ENCODE results near the gene CCDC18. TPM values are rescaled to one million over a fixed set of nuclear protein-coding genes. Genes with fewer than 3 reads are reported as not detected.

CCDC18 gene, protein sequence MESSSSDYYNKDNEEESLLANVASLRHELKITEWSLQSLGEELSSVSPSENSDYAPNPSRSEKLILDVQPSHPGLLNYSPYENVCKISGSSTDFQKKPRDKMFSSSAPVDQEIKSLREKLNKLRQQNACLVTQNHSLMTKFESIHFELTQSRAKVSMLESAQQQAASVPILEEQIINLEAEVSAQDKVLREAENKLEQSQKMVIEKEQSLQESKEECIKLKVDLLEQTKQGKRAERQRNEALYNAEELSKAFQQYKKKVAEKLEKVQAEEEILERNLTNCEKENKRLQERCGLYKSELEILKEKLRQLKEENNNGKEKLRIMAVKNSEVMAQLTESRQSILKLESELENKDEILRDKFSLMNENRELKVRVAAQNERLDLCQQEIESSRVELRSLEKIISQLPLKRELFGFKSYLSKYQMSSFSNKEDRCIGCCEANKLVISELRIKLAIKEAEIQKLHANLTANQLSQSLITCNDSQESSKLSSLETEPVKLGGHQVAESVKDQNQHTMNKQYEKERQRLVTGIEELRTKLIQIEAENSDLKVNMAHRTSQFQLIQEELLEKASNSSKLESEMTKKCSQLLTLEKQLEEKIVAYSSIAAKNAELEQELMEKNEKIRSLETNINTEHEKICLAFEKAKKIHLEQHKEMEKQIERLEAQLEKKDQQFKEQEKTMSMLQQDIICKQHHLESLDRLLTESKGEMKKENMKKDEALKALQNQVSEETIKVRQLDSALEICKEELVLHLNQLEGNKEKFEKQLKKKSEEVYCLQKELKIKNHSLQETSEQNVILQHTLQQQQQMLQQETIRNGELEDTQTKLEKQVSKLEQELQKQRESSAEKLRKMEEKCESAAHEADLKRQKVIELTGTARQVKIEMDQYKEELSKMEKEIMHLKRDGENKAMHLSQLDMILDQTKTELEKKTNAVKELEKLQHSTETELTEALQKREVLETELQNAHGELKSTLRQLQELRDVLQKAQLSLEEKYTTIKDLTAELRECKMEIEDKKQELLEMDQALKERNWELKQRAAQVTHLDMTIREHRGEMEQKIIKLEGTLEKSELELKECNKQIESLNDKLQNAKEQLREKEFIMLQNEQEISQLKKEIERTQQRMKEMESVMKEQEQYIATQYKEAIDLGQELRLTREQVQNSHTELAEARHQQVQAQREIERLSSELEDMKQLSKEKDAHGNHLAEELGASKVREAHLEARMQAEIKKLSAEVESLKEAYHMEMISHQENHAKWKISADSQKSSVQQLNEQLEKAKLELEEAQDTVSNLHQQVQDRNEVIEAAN (N-terminal part only)
- 13.4 and 15.9 TPM in 2 replicates for total RNA-seq

- peaks cover 53% of the 10 kb centered on the region for H3K4me1 Mint-ChIP-seq
- DNase-seq = no peak
- CTCF ChIA-PET = no interaction called here
These were observed at the start of gene CCDC18 for GRCh38 chr1:93180723-93181613. TSS of gene CCDC18 (plus strand) at chr1:93180724. CDS start at chr1:93183362, 2,638 bp downstream.

GRCh38 chr1:93132638-93133037, 47.9 kb upstream of the CCDC18 start:
- Mint-ChIP-seq H3K27me3 (no peaks in the 10 kb centered on the region), H3K9me3 (no peaks in the 10 kb centered on the region), H3K4me1 (no peaks in the 10 kb centered on the region), H3K4me3 (no peak overlapping the region), H3K27ac (no peak overlapping the region), H3K36me3 (ENCODE audit: low read depth) (peaks cover 46% of the 10 kb centered on the region)
- TF ChIP-seq CTCF (IDR thresholded peaks at IDR 0.05) = no peak
- ATAC-seq (ENCODE audit: low read depth) (no peak), DNase-seq (no peak)
- ChIA-PET CTCF (interaction anchor here (1.0 to 1.5 kb wide), 2 partner anchors 53 to 248 kb away, joined by 4 read pairs; no protein-coding TSS in a partner anchor), POLR2A (no interaction called here)
- intact Hi-C loops (cut with micrococcal nuclease) = no loop called here

More at GRCh38 chr1:93180723-93181613, at the start of gene CCDC18:
- Mint-ChIP-seq H3K27ac (peak within 1 kb of the TSS; percentile 96), H3K9me3 (no peaks in the 10 kb centered on the region), H3K36me3 (ENCODE audit: low read depth) (peaks cover 34% of the 10 kb centered on the region), H3K4me3 (peak within 1 kb of the TSS; percentile 94), H3K27me3 (no peaks in the 10 kb centered on the region)
- TF ChIP-seq CTCF (IDR thresholded peaks at IDR 0.05) = no peak
- peak; percentile 18 for ATAC-seq (ENCODE audit: low read depth)
- POLR2A ChIA-PET = interaction anchor here (0.6 to 2.9 kb wide), 14 partner anchors 9 to 1239 kb away, joined by 3 to 23 read pairs (median 5); partner anchors contain the start of genes DIPK1A, DNTTIP2, DR1 and MTF2
- intact Hi-C loops (cut with micrococcal nuclease) = loop anchor here (1.0 to 10.0 kb wide), 13 partner anchors 38 to 886 kb away; partner anchors contain the start of genes DIPK1A, EVI5, GCLM and GLMN

DNA sequence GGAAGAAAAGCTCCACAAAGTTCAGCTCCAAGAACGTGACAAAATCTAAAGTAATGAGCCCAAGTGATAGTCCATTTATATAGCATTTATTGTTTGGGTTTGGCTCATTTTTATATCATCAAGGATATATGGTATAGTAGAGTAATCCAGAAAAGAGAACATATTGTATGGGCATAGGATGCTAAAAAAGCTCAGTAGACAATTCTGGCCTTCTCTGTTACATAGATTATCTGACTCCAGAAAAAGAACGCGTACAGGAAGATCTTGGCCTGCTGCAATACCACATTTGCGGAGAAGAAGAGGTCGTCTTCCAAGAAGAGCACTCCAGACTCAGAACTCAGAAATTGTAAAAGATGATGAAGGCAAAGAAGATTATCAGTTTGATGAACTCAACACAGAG, 44.1 kb upstream of the CCDC18 start:
- H3K27me3 Mint-ChIP-seq = no peaks in the 10 kb centered on the region
- no peak for ATAC-seq (ENCODE audit: low read depth)

More for the DNA sequence above, 44.1 kb upstream of the CCDC18 start:
- Mint-ChIP-seq H3K9me3 (no peaks in the 10 kb centered on the region), H3K36me3 (ENCODE audit: low read depth) (peaks cover 62% of the 10 kb centered on the region), H3K4me3 (no peak overlapping the region), H3K27ac (no peak overlapping the region), H3K4me1 (no peaks in the 10 kb centered on the region)
- no peak for TF ChIP-seq CTCF (IDR thresholded peaks at IDR 0.05)
- ChIA-PET CTCF (interaction anchor here (0.6 to 0.7 kb wide), 2 partner anchors 21 to 56 kb away, joined by 3 read pairs; no protein-coding TSS in a partner anchor), POLR2A (interaction anchor here (0.9 kb wide), 1 partner anchor 58 kb away, joined by 3 read pairs; the partner anchor contains the start of gene MTF2)
- intact Hi-C loops (cut with micrococcal nuclease) = no loop called here
- no peak for DNase-seq
